ENCODE results near the gene GATD1.

Gene GATD1

DNA sequence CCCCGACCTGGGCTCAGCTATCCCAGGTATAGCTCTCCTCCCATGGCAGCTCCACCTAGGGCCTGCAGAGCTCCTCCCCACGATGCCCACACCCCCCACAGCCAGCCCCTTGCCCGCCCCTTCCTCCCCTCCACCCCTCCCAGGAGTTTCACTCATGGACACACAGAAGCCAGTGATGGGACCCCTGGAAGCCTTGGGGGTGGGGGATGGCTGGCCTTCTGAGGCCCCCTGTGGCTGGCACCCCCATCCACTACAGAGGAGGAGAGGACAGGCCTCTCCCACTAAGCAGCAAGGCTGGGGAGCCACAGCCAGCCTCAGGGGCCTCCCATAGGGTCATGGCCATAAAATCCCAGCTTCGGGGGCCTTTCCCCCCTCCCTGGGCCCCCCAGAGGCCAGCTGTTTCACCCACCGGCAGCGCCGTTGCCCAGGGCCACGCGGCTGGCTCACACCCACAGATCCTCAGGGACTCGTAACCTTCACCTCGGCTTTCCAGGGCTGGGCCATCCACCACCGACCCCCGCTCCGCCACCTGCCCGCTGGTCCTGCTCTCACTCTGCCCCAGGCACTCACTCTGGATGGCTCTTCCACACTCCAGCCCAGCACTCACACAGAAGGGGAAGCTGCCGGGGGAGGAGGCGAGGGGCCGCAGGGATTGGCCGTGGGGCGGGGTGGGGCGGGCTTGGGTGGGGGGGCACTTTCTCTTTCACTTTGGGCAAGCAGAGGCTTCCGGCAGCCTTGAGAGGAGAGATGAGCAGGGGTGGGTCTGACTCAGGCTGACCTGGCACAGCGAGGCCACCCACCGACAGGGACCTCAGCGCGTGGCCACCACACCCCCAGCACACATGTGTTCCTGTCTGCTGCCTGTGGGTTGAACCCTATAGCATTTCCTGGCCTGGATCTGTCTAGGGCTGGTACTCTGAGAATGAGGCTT is 18.6 kb upstream of the GATD1 start:
- H3K9me3 ChIP-seq (ENCODE audit: control insufficient read depth in 2 of 2, low read length in 2 of 2), result no peaks in the 10 kb centered on the region
- peak overlapping the region; percentile 62 to 85 for H3K27ac ChIP-seq (ENCODE audit: low read depth in 2 of 2, low read length in 2 of 2)
- H3K9ac ChIP-seq (ENCODE audit: low read depth in 1 of 2, low read length in 2 of 2), result peak overlapping the region; percentile 66 to 70
- H3K4me3 ChIP-seq (ENCODE audit: low read length in 2 of 2), result peak overlapping the region; percentile 70 to 75
- no peaks in the 10 kb centered on the region for H3K27me3 ChIP-seq (ENCODE audit: control insufficient read depth in 2 of 2, insufficient read depth in 2 of 2, low read length in 2 of 2)
- peaks cover 0 to 2% of the 10 kb centered on the region in 2 donors for H3K36me3 ChIP-seq (ENCODE audit: control insufficient read depth in 2 of 2, insufficient read depth in 2 of 2, low read length in 2 of 2)
- peaks cover 17 to 27% of the 10 kb centered on the region in 2 donors for H3K4me1 ChIP-seq (ENCODE audit: control insufficient read depth in 2 of 2, insufficient read depth in 2 of 2, low read length in 2 of 2)

DNA sequence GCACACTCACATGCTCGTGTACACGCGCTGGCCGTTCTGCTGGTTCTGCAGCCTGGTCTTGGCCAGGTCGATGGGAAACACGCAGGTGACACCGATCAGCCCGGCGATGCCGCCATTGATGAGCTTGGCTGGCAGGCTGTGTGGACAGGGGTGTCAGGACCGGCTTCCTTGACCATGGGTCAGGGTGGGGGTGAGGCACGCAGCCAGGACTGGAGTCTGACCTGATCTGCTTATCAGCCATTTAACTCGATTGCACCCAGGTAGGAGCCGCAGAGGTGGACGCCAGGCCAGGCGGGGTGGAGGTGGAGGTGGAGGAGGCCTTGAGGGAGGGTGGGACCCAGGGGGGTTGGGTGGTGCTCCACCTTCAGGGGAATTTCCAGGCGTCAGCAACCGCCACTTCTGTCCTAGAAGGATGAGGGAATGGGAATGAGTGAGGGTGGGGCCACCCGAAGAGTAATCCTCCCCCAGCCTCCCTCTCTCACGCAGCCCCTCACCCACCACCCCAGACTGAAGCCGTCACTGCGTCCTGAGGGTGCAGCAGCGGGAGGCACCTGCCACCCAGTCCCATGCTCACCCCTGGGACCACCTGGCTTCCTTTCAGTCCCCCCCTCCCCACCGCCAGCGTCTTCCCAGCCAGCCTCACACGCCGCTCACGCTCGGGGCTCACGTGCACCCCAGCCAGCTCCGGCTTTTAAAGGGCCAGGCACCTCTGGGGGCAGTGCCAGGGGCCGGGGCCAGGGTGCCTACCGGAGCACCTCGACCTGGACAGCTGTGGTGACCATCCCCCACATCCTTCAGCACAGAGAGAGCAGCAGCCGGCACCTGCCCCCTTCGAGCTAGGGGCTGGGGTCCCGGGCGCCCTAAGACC is 17.7 kb upstream of the GATD1 start:
- Histone ChIP-seq H3K36me3 (ENCODE audit: control insufficient read depth in 2 of 2, insufficient read depth in 2 of 2, low read length in 2 of 2) (peaks cover 0 to 2% of the 10 kb centered on the region in 2 donors), H3K27ac (ENCODE audit: low read depth in 2 of 2, low read length in 2 of 2) (no peak overlapping the region), H3K4me1 (ENCODE audit: control insufficient read depth in 2 of 2, insufficient read depth in 2 of 2, low read length in 2 of 2) (peaks cover 17 to 27% of the 10 kb centered on the region in 2 donors), H3K4me3 (ENCODE audit: low read length in 2 of 2) (peak overlapping the region; percentile 41 to 50), H3K9ac (ENCODE audit: low read depth in 1 of 2, low read length in 2 of 2) (peak overlapping the region in 1 of 2 donors; percentile 62), H3K9me3 (ENCODE audit: control insufficient read depth in 2 of 2, low read length in 2 of 2) (no peaks in the 10 kb centered on the region), H3K27me3 (ENCODE audit: control insufficient read depth in 2 of 2, insufficient read depth in 2 of 2, low read length in 2 of 2) (no peaks in the 10 kb centered on the region)

DNA sequence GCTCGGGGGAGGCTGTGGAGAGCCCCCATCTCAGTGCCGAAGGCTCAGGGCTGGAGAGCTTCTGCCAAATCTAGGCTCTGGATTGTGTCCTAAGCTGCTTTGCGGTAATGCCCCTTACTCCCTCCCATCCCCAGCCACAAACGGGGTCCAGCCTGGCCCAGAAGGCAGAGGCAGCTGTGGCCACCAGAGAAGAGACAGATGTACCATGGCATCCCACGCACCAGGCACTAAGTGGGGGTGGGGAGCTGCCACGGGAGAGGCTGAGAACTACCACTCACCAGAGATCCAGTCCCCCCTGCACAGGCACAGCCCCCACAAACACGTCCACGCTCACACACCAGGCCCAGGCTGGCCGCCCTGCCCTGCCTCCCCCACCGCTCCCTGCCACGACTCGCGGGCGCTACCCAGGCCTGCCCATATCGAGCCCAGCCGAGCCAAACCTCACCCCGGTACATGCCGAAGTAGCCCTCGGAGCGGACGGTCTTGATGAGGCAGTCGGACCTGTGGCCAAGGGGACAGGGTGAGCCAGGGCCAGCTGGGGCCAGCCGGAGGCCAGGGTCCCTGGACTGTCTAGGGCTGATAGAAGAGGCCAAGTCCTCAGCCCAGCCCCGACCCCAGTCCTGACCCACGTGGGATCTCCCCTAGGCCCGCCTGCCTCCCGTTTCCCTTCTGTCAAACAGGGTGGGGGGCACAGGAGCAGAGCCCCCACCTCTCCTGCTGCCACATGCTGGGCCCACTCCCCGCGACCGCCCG is 16.9 kb upstream of the GATD1 start:
- no peak overlapping the region for H3K4me3 ChIP-seq (ENCODE audit: low read length in 2 of 2)
- H3K27ac ChIP-seq (ENCODE audit: low read depth in 2 of 2, low read length in 2 of 2), result no peak overlapping the region

DNA sequence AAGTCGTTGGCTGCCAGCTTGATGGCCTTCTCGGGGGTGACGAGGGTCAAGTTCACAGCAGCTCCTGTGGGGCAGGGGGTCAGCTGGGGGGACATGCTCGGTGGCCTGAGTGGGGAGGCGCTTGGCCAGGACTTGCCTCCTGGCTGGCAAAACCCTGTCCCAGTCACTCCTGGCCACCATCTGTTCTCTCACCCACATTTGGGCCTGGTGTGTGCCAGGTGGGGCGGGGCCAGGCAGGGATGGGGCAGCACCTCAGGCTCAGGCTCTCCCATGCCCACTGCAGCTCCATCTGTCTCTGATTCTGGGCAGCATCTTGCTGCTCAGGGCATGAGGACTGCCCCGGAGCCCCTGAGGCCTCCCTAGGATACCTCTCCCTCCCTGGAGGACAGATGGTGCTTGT is 16.3 kb upstream of the GATD1 start:
- Histone ChIP-seq H3K9me3 (ENCODE audit: control insufficient read depth in 2 of 2, low read length in 2 of 2) (no peaks in the 10 kb centered on the region), H3K4me1 (ENCODE audit: control insufficient read depth in 2 of 2, insufficient read depth in 2 of 2, low read length in 2 of 2) (peaks cover 17 to 27% of the 10 kb centered on the region in 2 donors), H3K9ac (ENCODE audit: low read depth in 1 of 2, low read length in 2 of 2) (no peak overlapping the region), H3K36me3 (ENCODE audit: control insufficient read depth in 2 of 2, insufficient read depth in 2 of 2, low read length in 2 of 2) (peaks cover 0 to 2% of the 10 kb centered on the region in 2 donors), H3K27ac (ENCODE audit: low read depth in 2 of 2, low read length in 2 of 2) (no peak overlapping the region), H3K4me3 (ENCODE audit: low read length in 2 of 2) (no peak overlapping the region), H3K27me3 (ENCODE audit: control insufficient read depth in 2 of 2, insufficient read depth in 2 of 2, low read length in 2 of 2) (peaks cover 0 to 7% of the 10 kb centered on the region in 2 donors)

More for the DNA sequence above, 16.9 kb upstream of the GATD1 start:
- Histone ChIP-seq H3K4me1 (ENCODE audit: control insufficient read depth in 2 of 2, insufficient read depth in 2 of 2, low read length in 2 of 2) (peaks cover 17 to 27% of the 10 kb centered on the region in 2 donors), H3K9me3 (ENCODE audit: control insufficient read depth in 2 of 2, low read length in 2 of 2) (no peaks in the 10 kb centered on the region), H3K9ac (ENCODE audit: low read depth in 1 of 2, low read length in 2 of 2) (no peak overlapping the region), H3K36me3 (ENCODE audit: control insufficient read depth in 2 of 2, insufficient read depth in 2 of 2, low read length in 2 of 2) (peaks cover 0 to 2% of the 10 kb centered on the region in 2 donors), H3K27me3 (ENCODE audit: control insufficient read depth in 2 of 2, insufficient read depth in 2 of 2, low read length in 2 of 2) (peaks cover 0 to 3% of the 10 kb centered on the region in 2 donors)

DNA sequence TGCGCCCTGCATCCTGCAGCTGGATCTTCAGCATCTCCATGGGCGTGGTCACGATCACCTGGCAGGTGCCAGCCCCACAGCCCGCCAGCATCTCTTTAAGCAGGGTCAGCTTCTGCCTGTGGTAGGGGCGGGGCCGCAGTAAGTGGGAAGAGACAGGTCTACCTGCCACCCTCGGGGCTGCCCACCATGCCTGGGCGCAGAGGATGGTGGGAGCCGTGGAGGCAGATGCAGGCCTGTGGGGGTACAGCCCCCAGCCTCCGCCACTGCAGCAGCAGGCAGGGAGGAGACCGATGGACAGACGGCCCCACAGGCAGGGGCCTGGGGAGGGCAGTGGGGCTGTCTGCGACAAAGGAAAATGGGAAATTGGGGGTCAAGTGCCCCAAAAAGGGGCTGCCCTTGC is 15.6 kb upstream of the GATD1 start:
- Histone ChIP-seq H3K9me3 (ENCODE audit: control insufficient read depth in 2 of 2, low read length in 2 of 2) (no peaks in the 10 kb centered on the region), H3K9ac (ENCODE audit: low read depth in 1 of 2, low read length in 2 of 2) (no peak overlapping the region), H3K27ac (ENCODE audit: low read depth in 2 of 2, low read length in 2 of 2) (no peak overlapping the region), H3K4me1 (ENCODE audit: control insufficient read depth in 2 of 2, insufficient read depth in 2 of 2, low read length in 2 of 2) (peaks cover 17 to 26% of the 10 kb centered on the region in 2 donors), H3K4me3 (ENCODE audit: low read length in 2 of 2) (no peak overlapping the region), H3K27me3 (ENCODE audit: control insufficient read depth in 2 of 2, insufficient read depth in 2 of 2, low read length in 2 of 2) (peaks cover 0 to 7% of the 10 kb centered on the region in 2 donors), H3K36me3 (ENCODE audit: control insufficient read depth in 2 of 2, insufficient read depth in 2 of 2, low read length in 2 of 2) (peaks cover 0 to 2% of the 10 kb centered on the region in 2 donors)

DNA sequence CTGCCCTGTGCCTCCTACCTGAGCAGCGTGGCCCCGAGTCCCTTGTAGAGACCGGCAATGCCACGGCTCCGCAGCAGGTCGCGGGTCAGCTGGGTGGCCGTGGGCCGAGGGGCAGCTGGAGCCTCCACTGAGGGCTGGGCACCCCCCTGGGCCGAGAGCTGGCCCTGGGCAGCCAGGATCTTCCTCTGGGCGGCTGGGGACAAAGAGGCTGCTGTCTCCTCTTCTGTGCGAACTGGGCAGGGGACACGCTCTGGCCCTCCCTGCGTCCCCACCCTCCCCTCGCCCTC is 15.2 kb upstream of the GATD1 start:
- H3K36me3 ChIP-seq (ENCODE audit: control insufficient read depth in 2 of 2, insufficient read depth in 2 of 2, low read length in 2 of 2), result peaks cover 0 to 2% of the 10 kb centered on the region in 2 donors
- H3K27me3 ChIP-seq (ENCODE audit: control insufficient read depth in 2 of 2, insufficient read depth in 2 of 2, low read length in 2 of 2), result peaks cover 0 to 7% of the 10 kb centered on the region in 2 donors
- H3K4me3 ChIP-seq (ENCODE audit: low read length in 2 of 2), result no peak overlapping the region
- no peak overlapping the region for H3K9ac ChIP-seq (ENCODE audit: low read depth in 1 of 2, low read length in 2 of 2)
- H3K9me3 ChIP-seq (ENCODE audit: control insufficient read depth in 2 of 2, low read length in 2 of 2), result no peaks in the 10 kb centered on the region
- no peak overlapping the region for H3K27ac ChIP-seq (ENCODE audit: low read depth in 2 of 2, low read length in 2 of 2)
- H3K4me1 ChIP-seq (ENCODE audit: control insufficient read depth in 2 of 2, insufficient read depth in 2 of 2, low read length in 2 of 2), result peaks cover 15 to 23% of the 10 kb centered on the region in 2 donors

DNA sequence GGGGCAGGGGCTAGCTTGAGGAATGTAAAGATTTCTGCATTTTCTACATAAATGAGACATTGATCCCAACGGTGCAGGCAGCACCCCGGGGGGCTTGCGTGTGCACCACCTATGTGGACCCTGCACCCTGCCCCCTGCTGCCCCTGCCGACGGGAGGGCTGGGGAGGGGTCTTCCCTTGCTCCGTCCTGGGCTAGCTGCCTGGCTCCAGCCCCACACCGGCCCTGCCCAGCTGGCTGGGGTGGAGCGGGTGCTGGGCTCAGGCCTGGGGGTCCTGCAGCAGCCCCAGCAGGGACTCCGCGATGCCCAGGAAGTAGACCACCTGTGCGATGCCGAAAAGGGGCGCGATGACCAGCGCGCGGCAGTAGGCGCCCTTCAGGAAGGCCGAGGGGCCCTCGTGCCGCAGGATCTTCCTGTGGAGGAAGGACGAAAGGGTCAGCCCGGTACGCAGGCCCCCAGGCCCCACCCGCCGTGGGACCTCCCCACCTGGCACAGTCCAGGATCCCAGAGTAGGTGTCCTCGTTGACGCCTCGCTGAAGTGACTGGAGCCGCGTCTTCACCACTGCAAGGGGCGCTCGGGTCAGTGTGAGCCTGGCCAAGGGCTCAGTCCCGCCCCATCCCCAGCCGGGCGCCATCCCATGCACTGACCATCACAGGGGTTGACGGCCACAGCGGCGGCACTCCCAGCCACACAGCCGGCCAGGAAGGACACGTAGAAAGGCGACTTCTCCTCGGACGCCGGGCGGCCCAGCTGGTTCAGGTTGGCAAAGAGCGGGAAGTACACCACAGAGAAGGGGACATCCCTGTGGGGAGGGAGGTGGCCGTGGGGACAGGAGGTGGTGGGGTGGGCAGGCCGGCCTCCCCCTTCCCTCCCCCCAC is 14.6 kb upstream of the GATD1 start:
- Histone ChIP-seq H3K4me3 (ENCODE audit: low read length in 2 of 2) (no peak overlapping the region), H3K4me1 (ENCODE audit: control insufficient read depth in 2 of 2, insufficient read depth in 2 of 2, low read length in 2 of 2) (peaks cover 9 to 17% of the 10 kb centered on the region in 2 donors), H3K9ac (ENCODE audit: low read depth in 1 of 2, low read length in 2 of 2) (no peak overlapping the region), H3K27ac (ENCODE audit: low read depth in 2 of 2, low read length in 2 of 2) (no peak overlapping the region), H3K9me3 (ENCODE audit: control insufficient read depth in 2 of 2, low read length in 2 of 2) (no peaks in the 10 kb centered on the region), H3K36me3 (ENCODE audit: control insufficient read depth in 2 of 2, insufficient read depth in 2 of 2, low read length in 2 of 2) (peaks cover 0 to 2% of the 10 kb centered on the region in 2 donors), H3K27me3 (ENCODE audit: control insufficient read depth in 2 of 2, insufficient read depth in 2 of 2, low read length in 2 of 2) (peaks cover 0 to 7% of the 10 kb centered on the region in 2 donors)

DNA sequence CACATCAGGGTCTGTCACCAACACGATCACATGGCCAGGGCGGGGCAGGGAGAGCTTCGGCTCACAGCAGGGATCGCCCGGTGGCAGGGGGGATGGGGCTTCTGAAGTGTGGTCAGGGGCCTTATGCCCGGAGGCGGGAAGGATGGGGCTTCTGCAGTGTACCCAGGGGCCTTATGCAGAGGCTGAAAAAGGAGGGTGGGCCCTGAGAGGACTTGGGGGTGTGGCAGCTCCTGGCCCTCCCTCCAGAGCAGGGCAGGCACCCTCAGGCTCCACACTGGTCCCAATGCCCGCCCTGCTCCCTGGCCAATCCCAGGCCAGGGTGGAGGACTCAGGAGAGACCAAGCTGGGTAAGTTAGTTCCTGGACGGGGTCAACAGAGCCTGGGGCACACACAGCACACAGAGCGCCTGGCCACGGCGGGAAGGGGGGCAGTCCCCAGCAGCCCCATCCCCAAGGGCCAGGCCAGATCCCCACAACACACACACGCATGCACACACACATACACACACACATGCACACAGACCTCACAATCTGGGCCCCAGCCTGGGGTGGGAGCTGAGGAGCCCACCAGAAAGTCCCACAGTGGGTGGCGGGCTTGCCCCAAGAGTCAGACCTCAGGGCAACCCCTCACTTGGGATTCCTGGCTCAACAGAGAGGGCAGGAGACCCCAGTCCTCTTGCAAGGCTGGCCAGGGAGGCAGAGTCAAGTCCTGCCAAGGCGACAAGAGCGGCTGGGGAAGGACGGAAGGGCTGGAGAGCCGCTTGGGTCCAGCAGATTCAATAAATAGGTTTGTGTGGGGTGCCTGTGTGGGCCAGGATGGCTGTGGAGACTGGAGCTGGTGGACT is 13.7 kb upstream of the GATD1 start:
- Histone ChIP-seq H3K9me3 (ENCODE audit: control insufficient read depth in 2 of 2, low read length in 2 of 2) (no peaks in the 10 kb centered on the region), H3K4me1 (ENCODE audit: control insufficient read depth in 2 of 2, insufficient read depth in 2 of 2, low read length in 2 of 2) (peaks cover 2 to 9% of the 10 kb centered on the region in 2 donors), H3K36me3 (ENCODE audit: control insufficient read depth in 2 of 2, insufficient read depth in 2 of 2, low read length in 2 of 2) (peaks cover 0 to 2% of the 10 kb centered on the region in 2 donors), H3K27me3 (ENCODE audit: control insufficient read depth in 2 of 2, insufficient read depth in 2 of 2, low read length in 2 of 2) (peaks cover 0 to 7% of the 10 kb centered on the region in 2 donors), H3K27ac (ENCODE audit: low read depth in 2 of 2, low read length in 2 of 2) (no peak overlapping the region), H3K9ac (ENCODE audit: low read depth in 1 of 2, low read length in 2 of 2) (no peak overlapping the region), H3K4me3 (ENCODE audit: low read length in 2 of 2) (no peak overlapping the region)
